ENCODE measurements around the gene GPR39. TPM values are rescaled to one million over a fixed set of nuclear protein-coding genes. Genes with fewer than 3 reads are reported as not detected.

Gene GPR39
- total RNA-seq, 1 donor: 3.6 TPM

- Histone ChIP-seq H3K4me2 (ENCODE audit: insufficient read depth, low read length) (no peak overlapping the region), H3K79me2 (ENCODE audit: insufficient read depth, low read length) (no peaks in the 10 kb centered on the region), H3K4me1 (ENCODE audit: insufficient read depth, low read length) (no peaks in the 10 kb centered on the region), H3K9me3 (ENCODE audit: low read depth, low read length) (peaks cover 3% of the 10 kb centered on the region), H4K20me1 (ENCODE audit: insufficient read depth, low read length) (no peaks in the 10 kb centered on the region), H3K4me3 (ENCODE audit: insufficient read depth, low read length) (no peak overlapping the region), H3K27ac (ENCODE audit: low read depth, low read length) (no peak overlapping the region), H3K27me3 (ENCODE audit: insufficient read depth, low read length) (no peaks in the 10 kb centered on the region), H2AFZ (ENCODE audit: low read length) (no peak overlapping the region), H3K36me3 (ENCODE audit: insufficient read depth, low read length) (no peaks in the 10 kb centered on the region)
- no peak for TF ChIP-seq CTCF (IDR thresholded peaks at IDR 0.05; ENCODE audit: extremely low read depth, low read depth, low read length)
- DNase-seq (ENCODE audit: insufficient read length, low spot score, missing footprints): no peak
These were observed 32.6 kb upstream of the GPR39 start for GRCh38 chr2:132383956-132384355.

- peak; percentile 17 for DNase-seq (ENCODE audit: insufficient read length, low spot score, missing footprints)
- Histone ChIP-seq H3K4me1 (ENCODE audit: insufficient read depth, low read length) (no peaks in the 10 kb centered on the region), H2AFZ (ENCODE audit: low read length) (no peak overlapping the region), H3K4me2 (ENCODE audit: insufficient read depth, low read length) (no peak overlapping the region), H3K9me3 (ENCODE audit: low read depth, low read length) (peaks cover 3% of the 10 kb centered on the region), H3K36me3 (ENCODE audit: insufficient read depth, low read length) (no peaks in the 10 kb centered on the region), H3K27me3 (ENCODE audit: insufficient read depth, low read length) (no peaks in the 10 kb centered on the region), H3K79me2 (ENCODE audit: insufficient read depth, low read length) (no peaks in the 10 kb centered on the region), H3K4me3 (ENCODE audit: insufficient read depth, low read length) (no peak overlapping the region), H4K20me1 (ENCODE audit: insufficient read depth, low read length) (no peaks in the 10 kb centered on the region), H3K27ac (ENCODE audit: low read depth, low read length) (no peak overlapping the region)
- TF ChIP-seq CTCF (IDR thresholded peaks at IDR 0.05; ENCODE audit: extremely low read depth, low read depth, low read length): no peak
These were observed 32.0 kb upstream of the GPR39 start for GRCh38 chr2:132384491-132385151.

GRCh38 chr2:132387126-132387525 is 29.5 kb upstream of the GPR39 start:
- Histone ChIP-seq H3K4me3 (ENCODE audit: insufficient read depth, low read length) (no peak overlapping the region), H3K36me3 (ENCODE audit: insufficient read depth, low read length) (no peaks in the 10 kb centered on the region), H3K9me3 (ENCODE audit: low read depth, low read length) (no peaks in the 10 kb centered on the region), H3K79me2 (ENCODE audit: insufficient read depth, low read length) (no peaks in the 10 kb centered on the region), H3K4me2 (ENCODE audit: insufficient read depth, low read length) (no peak overlapping the region), H2AFZ (ENCODE audit: low read length) (no peak overlapping the region), H4K20me1 (ENCODE audit: insufficient read depth, low read length) (no peaks in the 10 kb centered on the region), H3K27me3 (ENCODE audit: insufficient read depth, low read length) (no peaks in the 10 kb centered on the region), H3K27ac (ENCODE audit: low read depth, low read length) (no peak overlapping the region), H3K4me1 (ENCODE audit: insufficient read depth, low read length) (no peaks in the 10 kb centered on the region)
- DNase-seq (ENCODE audit: insufficient read length, low spot score, missing footprints): no peak
- TF ChIP-seq CTCF (IDR thresholded peaks at IDR 0.05; ENCODE audit: extremely low read depth, low read depth, low read length): no peak

GRCh38 chr2:132390076-132390475 is 26.5 kb upstream of the GPR39 start:
- H2AFZ ChIP-seq (ENCODE audit: low read length): no peak overlapping the region
- H3K36me3 ChIP-seq (ENCODE audit: insufficient read depth, low read length): no peaks in the 10 kb centered on the region
- no peak overlapping the region for H3K4me3 ChIP-seq (ENCODE audit: insufficient read depth, low read length)
- no peaks in the 10 kb centered on the region for H3K4me1 ChIP-seq (ENCODE audit: insufficient read depth, low read length)
- DNase-seq (ENCODE audit: insufficient read length, low spot score, missing footprints): no peak
- no peaks in the 10 kb centered on the region for H3K79me2 ChIP-seq (ENCODE audit: insufficient read depth, low read length)
- no peaks in the 10 kb centered on the region for H4K20me1 ChIP-seq (ENCODE audit: insufficient read depth, low read length)
- no peaks in the 10 kb centered on the region for H3K27me3 ChIP-seq (ENCODE audit: insufficient read depth, low read length)
- H3K4me2 ChIP-seq (ENCODE audit: insufficient read depth, low read length): no peak overlapping the region
- H3K27ac ChIP-seq (ENCODE audit: low read depth, low read length): no peak overlapping the region
- H3K9me3 ChIP-seq (ENCODE audit: low read depth, low read length): no peaks in the 10 kb centered on the region
- no peak for TF ChIP-seq CTCF (IDR thresholded peaks at IDR 0.05; ENCODE audit: extremely low read depth, low read depth, low read length)
